ENCODE data around the gene ATG5.

GRCh38 chr6:106300944-106301343, 24.6 kb downstream of the ATG5 start:
- TF ChIP-seq YY1 (IDR thresholded peaks at IDR 0.05; ENCODE audit: insufficient read depth, insufficient read length) (no peak), ZNF274 (IDR thresholded peaks at IDR 0.05; ENCODE audit: low read depth, low read length) (no peak), SUZ12 (IDR thresholded peaks at IDR 0.05; ENCODE audit: extremely low read depth, insufficient read depth, insufficient read length) (no peak)

Data from NT2/D1 (cell line).